GM12864 (cell line): ENCODE data around the gene MT3.

Experiments
- DNase-seq: peaks from one replicate; pipeline ENCODE4 v3.0.0-alpha.2; 2011; ENCODE audit warnings: low read depth
- H3K4me3 ChIP-seq: 2 replicates; pipeline ENCODE4 v1.5.1; 2011; ENCODE audit warnings: mild to moderate bottlenecking, low read depth, low read length, control low read depth
- TF ChIP-seq, protein P1 (sequence below): IDR thresholded peaks from 2 replicates; pipeline ENCODE4 v1.5.1; 2011; ENCODE audit warnings: low read depth, mild to moderate bottlenecking, moderate library complexity, low read length, control low read depth, inconsistent platforms; ENCODE audit errors: missing control alignments

Gene MT3

DNA sequence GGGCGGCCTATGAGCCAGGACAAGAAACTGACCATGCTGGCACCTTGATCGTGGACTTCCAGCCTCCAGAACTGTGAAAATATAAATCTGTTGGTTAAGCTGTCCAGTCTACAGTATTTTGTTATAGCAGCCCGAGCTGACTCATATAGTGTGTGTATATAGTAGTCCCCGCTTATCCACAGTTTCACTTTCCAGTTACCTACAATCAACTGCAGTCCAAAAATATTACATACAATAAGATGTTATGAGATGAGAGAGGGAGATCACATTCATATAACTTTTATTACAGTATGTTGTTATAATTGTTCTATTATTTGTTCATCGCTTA, 4.9 kb downstream of the MT3 start:
- no peak for DNase-seq
- TF ChIP-seq, protein P1, sequence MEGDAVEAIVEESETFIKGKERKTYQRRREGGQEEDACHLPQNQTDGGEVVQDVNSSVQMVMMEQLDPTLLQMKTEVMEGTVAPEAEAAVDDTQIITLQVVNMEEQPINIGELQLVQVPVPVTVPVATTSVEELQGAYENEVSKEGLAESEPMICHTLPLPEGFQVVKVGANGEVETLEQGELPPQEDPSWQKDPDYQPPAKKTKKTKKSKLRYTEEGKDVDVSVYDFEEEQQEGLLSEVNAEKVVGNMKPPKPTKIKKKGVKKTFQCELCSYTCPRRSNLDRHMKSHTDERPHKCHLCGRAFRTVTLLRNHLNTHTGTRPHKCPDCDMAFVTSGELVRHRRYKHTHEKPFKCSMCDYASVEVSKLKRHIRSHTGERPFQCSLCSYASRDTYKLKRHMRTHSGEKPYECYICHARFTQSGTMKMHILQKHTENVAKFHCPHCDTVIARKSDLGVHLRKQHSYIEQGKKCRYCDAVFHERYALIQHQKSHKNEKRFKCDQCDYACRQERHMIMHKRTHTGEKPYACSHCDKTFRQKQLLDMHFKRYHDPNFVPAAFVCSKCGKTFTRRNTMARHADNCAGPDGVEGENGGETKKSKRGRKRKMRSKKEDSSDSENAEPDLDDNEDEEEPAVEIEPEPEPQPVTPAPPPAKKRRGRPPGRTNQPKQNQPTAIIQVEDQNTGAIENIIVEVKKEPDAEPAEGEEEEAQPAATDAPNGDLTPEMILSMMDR: no peak
- H3K4me3 ChIP-seq: no peak overlapping the region

DNA sequence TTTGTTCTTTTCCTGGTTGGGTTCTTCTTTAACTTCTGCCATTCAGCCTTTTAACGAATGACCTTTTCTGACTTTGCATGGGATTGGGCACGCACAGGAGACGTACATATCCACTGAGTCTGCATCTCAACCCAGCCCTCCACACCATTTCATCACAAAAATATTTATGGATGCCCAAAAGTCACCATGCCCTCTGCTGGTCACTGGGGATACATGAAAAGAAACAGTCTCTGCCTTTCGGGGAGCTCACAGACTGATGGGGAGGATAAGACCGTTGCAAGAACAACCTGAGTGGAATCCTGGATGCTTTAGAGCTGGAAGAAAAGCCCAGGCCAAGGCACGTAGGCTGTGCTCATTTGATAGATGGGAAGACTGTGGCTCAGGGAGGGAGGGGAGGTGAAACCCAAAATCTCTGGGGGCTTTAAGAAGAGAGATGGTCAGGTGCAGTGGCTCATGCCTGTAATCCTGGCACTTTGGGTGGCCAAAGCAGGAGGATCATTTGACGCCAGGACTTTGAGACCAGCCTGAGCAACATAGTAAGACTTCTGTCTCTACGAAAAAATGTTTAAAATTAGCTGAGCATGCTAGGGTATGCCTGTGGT, 11.2 kb downstream of the MT3 start:
- DNase-seq: no peak
- no peak overlapping the region for H3K4me3 ChIP-seq
- TF ChIP-seq, protein P1: peak; percentile 69

DNA sequence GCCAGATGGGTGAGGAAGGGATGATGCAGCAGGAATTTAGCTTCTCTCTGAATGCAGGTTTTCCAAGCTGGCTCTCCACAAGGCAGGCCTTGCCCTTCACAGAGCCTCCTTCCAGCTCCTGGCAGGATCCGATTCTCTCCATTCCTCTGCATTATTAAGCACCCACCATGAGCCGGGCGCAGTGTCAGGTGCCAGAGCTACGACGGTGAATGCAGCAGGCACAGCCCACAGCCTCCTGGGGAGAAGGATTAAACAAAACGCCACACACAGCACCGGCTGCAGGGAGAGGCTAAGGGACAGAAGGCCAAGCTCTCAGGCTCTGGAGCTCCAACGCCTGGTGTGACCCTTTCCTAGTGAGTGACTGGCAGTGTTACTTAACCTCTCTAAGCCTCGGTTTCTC, 12.0 kb downstream of the MT3 start:
- TF ChIP-seq, protein P1: no peak
- no peak overlapping the region for H3K4me3 ChIP-seq
- DNase-seq: no peak

DNA sequence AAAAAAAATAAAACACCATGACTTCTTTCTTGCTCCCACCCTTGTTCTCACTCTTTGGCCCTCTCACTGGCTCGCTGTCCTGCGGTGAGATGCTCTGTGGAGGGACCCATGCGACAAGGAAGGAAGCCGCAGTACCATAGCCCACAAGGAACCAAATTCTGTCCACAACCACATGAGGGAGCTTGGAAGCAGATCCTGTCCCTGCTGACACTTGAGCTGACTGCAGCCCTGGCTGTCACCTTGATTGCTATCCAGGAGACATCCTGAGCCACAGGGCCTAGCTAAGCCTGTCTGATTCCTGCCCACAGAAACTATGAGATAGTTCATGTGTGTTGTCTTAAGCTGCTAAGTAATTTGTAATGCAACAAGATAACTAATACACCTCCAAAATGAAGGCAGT, 14.3 kb downstream of the MT3 start:
- no peak for DNase-seq

DNA sequence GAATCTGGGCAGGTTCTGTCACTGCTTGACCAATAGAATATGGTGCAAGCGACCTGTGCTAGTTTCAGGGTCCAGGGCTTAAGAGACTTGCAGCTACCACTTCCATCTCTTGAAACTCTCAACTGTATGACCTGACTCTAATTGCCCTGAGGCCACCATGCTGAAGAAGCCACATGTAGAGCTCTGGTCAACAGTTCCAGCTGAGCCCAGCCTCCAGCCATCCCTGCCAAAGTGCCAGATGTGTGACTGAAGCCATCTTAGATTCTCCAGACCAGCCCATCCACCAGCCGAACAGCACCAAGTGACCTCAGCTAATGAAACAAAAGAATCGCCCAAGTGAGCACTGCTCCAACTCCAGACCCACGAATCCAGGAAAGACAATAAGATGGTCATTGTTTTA, 15.6 kb downstream of the MT3 start:
- TF ChIP-seq, protein P1: no peak

More for the DNA sequence above, 14.3 kb downstream of the MT3 start:
- no peak overlapping the region for H3K4me3 ChIP-seq
- TF ChIP-seq, protein P1: peak; percentile 17

DNA sequence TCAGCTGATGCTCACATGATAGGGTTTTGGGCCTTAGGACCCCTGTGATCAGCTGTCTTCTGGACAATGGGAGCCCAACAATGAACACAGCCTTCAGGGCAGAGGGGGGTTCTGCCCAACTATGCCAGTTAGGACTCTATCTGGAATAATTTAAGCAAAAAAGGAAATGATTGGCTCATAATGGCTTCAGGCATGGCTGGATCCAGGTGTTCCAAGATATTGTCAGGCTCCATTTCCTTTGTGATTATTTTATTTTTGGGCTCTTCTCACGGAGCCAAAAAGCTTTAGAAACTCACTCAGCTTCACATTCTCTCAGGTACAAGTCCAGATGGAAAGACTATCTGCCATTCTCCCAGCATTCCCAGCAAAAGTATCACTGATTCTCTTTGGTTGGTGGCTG, 16.1 kb downstream of the MT3 start:
- no peak for DNase-seq
- no peak overlapping the region for H3K4me3 ChIP-seq
- TF ChIP-seq, protein P1: no peak

More for the DNA sequence above, 15.6 kb downstream of the MT3 start:
- H3K4me3 ChIP-seq: no peak overlapping the region
- no peak for DNase-seq

DNA sequence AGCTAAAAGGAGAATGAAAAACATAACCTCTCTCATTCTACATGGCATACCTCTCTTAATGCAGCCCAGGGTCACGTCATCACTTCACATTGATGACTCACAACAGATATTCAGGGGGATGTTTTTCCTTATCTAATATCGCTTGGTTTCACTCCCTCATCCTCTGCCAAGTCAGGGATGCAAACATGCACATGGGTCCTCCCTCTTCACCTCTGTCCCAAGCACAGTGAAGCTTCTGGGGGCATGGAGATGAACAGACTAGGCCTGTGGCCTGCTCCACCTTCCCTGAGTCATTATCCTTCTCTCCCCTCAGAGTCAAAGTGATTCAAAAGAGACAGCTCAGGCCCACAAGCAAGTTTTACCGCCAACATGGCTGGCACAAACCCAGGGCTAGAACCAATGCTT, 16.7 kb downstream of the MT3 start:
- no peak for DNase-seq
- H3K4me3 ChIP-seq: no peak overlapping the region
- TF ChIP-seq, protein P1: no peak
